Nephron (organoid): ENCODE measurements around the gene MAN1A2.

ENCODE experiments used
- H3K27ac Mint-ChIP-seq, 3 experiments: 2 replicates each; pipeline ENCODE4 v1.8.0; 2020; ENCODE audit warnings: mixed read lengths in 3 of 3, mild to moderate bottlenecking in 2 of 3, moderate library complexity in 1 of 3
- H3K27me3 Mint-ChIP-seq: 2 replicates; pipeline ENCODE4 v1.8.0; 2021; ENCODE audit warnings: low read depth, mild to moderate bottlenecking, moderate library complexity, mixed read lengths
- H3K36me3 Mint-ChIP-seq: 2 replicates; pipeline ENCODE4 v1.8.0; 2020; ENCODE audit warnings: low read depth, mixed read lengths
- H3K4me1 Mint-ChIP-seq: 2 replicates; pipeline ENCODE4 v1.8.0; 2020; ENCODE audit warnings: mixed read lengths
- H3K4me3 Mint-ChIP-seq, 3 experiments: 2 replicates each; pipeline ENCODE4 v1.8.0; 2020; ENCODE audit warnings: mild to moderate bottlenecking in 3 of 3, mixed read lengths in 3 of 3, moderate library complexity in 2 of 3
- H3K9me3 Mint-ChIP-seq: 2 replicates; pipeline ENCODE4 v1.8.0; 2020; ENCODE audit warnings: mixed read lengths
- TF ChIP-seq, protein P1 (sequence below), 3 experiments: fragments of 200-600 bp; sonication (generic); IDR thresholded peaks; one replicate each; pipeline ENCODE4 v1.5.0; 2021; ENCODE audit warnings: antibody characterized with exemption in 3 of 3; ENCODE audit not compliant: unreplicated experiment in 3 of 3

The MAN1A2 gene

DNA sequence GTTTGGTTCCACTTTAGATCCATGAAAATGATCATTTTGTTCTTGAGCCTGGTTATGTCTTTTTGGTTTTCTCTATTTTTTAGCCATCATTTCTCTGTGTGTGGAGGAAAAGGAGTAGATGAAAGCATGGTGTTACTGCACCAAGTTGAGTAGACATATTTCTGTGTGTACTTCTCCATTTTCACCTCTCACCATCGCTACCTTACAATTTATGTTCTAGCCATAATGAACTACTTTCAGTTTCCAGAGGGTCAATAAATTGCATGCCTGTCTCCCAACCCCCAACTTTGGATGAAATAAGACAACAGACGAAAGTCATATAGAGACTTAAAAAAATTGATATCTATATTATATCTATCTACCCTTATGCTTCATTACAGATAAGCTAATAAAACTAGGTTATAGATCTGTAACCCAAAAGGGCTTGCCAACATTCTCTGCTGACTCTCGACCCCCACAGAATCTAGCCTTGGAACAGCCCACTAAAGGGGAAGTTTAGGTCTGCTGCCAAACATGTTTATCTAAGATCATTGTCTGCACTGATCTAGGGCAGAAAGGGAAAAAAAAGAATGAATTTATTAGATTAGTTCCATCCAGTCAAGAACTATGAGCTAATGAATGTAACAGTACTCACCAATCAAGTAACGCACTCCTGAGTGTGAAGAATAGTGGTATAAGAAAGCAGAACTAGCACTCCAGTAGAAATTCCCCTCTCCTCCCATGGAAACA is 7.5 kb upstream of the MAN1A2 start:
- Mint-ChIP-seq H3K4me3 (no peak overlapping the region), H3K9me3 (peaks cover 8% of the 10 kb centered on the region), H3K36me3 (peaks cover 3% of the 10 kb centered on the region), H3K27me3 (peaks cover 3% of the 10 kb centered on the region), H3K4me1 (peaks cover 12% of the 10 kb centered on the region), H3K27ac (no peak overlapping the region)
- TF ChIP-seq, protein P1, sequence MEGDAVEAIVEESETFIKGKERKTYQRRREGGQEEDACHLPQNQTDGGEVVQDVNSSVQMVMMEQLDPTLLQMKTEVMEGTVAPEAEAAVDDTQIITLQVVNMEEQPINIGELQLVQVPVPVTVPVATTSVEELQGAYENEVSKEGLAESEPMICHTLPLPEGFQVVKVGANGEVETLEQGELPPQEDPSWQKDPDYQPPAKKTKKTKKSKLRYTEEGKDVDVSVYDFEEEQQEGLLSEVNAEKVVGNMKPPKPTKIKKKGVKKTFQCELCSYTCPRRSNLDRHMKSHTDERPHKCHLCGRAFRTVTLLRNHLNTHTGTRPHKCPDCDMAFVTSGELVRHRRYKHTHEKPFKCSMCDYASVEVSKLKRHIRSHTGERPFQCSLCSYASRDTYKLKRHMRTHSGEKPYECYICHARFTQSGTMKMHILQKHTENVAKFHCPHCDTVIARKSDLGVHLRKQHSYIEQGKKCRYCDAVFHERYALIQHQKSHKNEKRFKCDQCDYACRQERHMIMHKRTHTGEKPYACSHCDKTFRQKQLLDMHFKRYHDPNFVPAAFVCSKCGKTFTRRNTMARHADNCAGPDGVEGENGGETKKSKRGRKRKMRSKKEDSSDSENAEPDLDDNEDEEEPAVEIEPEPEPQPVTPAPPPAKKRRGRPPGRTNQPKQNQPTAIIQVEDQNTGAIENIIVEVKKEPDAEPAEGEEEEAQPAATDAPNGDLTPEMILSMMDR (IDR thresholded peaks at IDR 0.05; ENCODE audit: unreplicated experiment in 3 of 3) = no peak

DNA sequence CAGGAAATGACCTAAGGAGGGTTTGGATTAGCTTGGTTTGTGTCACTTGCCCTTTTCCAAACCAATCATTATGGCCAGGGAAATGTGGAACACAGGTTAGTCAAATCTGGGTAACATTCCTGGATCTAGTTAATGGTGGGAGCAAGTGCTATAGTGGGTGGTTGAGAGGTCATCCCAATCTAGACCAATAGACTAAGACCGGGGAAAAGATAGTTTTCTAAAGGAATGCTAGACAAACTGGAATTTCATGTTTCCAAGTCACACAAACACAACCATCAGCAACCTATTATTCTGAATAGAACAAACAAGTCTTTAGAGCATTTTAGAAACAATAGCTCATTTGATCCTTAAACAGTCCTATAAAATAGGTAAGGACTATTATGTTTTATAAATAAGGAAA is 4.3 kb upstream of the MAN1A2 start:
- H3K9me3 Mint-ChIP-seq = peaks cover 8% of the 10 kb centered on the region
- TF ChIP-seq, protein P1 (IDR thresholded peaks at IDR 0.05; ENCODE audit: unreplicated experiment in 3 of 3) = no peak
- peaks cover 3% of the 10 kb centered on the region for H3K36me3 Mint-ChIP-seq
- no peak overlapping the region for H3K27ac Mint-ChIP-seq
- no peak overlapping the region for H3K4me3 Mint-ChIP-seq
- H3K4me1 Mint-ChIP-seq = peaks cover 25% of the 10 kb centered on the region
- peaks cover 3% of the 10 kb centered on the region for H3K27me3 Mint-ChIP-seq

DNA sequence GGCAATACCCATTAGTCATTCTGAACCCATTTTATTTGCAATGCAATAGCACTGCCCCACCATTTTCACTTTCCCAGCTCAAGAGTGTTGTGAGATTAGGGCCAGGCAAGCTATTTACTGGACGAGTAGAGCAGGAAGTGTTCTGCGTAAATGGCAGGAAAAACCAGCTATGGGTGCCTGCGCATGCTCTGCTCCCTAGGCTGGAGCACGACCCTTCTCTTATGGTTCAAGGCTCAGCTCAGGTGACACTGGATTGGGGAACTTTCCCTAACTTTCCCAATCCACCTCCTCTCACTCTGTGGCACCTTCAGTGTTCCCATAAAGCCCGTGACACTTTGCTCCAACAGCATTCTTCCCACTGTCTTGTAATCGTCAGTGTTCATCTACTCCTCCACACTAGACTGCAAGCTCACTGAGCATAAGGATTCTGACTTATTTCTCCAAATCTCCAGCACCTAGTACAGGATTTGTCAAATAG is 3.6 kb upstream of the MAN1A2 start:
- TF ChIP-seq, protein P1 (IDR thresholded peaks at IDR 0.05; ENCODE audit: unreplicated experiment in 3 of 3) = no peak
- H3K4me3 Mint-ChIP-seq = no peak overlapping the region
- peaks cover 29% of the 10 kb centered on the region for H3K4me1 Mint-ChIP-seq
- peaks cover 3% of the 10 kb centered on the region for H3K27me3 Mint-ChIP-seq
- H3K9me3 Mint-ChIP-seq = peaks cover 5% of the 10 kb centered on the region
- H3K36me3 Mint-ChIP-seq = peaks cover 3% of the 10 kb centered on the region
- peak overlapping the region in 2 of 3 experiments; percentile 10 to 57 for H3K27ac Mint-ChIP-seq

DNA sequence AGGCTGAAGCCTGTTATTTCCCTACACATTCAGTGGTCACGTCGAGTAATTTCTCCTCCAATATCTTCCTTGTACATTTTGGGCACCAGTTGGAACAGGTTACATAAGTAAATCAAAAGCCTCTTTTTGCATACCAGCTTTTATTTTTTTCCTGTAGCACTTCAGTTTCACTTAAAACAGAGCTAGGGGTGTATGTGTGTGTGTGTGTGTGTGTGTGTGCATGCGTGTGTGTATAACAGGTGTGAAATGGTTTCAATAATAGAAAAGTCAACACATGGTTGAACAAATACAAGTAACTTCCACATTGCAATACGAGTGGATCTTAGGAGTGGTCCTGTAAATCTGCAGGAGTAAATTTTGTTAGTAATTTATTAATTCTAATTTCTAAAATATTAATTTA is 3.0 kb upstream of the MAN1A2 start:
- peak overlapping the region in 2 of 3 experiments; percentile 39 to 57 for H3K27ac Mint-ChIP-seq
- TF ChIP-seq, protein P1 (IDR thresholded peaks at IDR 0.05; ENCODE audit: unreplicated experiment in 3 of 3) = no peak
- H3K4me3 Mint-ChIP-seq = peak overlapping the region in 1 of 3 experiments; percentile 50
- peaks cover 33% of the 10 kb centered on the region for H3K4me1 Mint-ChIP-seq
- peaks cover 2% of the 10 kb centered on the region for H3K27me3 Mint-ChIP-seq
- peaks cover under 1% of the 10 kb centered on the region for H3K9me3 Mint-ChIP-seq
- peaks cover under 1% of the 10 kb centered on the region for H3K36me3 Mint-ChIP-seq

DNA sequence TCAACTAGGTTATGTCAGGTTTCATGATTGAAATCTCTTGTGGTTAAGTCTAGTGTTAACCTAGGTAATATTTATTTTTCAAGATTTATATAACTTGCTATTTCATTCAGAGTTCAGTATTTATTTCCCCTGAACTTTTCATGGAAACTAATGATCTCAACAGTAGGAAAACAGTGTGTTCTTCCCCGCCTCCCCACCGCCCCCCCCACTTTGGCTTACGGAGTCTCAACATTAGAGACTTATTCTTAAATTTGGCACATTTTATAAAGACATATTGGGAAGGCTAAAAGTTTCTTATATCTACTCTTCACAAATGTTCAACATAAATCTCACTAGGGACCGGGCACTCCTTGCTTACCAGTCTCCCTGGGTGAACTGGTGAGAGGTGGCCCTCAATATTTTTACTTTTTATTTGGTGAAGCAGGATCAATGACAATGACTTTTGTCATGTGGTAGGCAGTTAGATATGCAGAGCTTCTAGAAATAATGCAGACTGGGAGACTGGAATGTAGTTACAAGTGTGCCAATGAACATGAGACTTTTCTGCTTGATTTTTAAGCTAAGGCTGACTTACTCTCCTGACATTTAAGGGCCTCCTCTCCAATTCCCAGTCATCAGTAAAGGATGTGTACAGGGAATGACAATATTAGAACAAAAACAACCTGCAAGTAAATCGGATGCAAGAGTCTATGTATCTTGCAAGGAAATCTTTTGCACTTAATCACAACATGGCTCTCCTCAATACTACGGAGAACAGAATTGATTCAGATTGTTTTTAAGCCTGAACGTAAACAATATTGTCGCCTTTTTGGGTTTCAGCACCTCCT is 1.7 kb upstream of the MAN1A2 start:
- no peaks in the 10 kb centered on the region for H3K9me3 Mint-ChIP-seq
- no peaks in the 10 kb centered on the region for H3K27me3 Mint-ChIP-seq
- H3K4me3 Mint-ChIP-seq = peak overlapping the region; percentile 94 to 99 (median 98)
- H3K27ac Mint-ChIP-seq = peak overlapping the region; percentile 99 to 100 (median 100)
- H3K36me3 Mint-ChIP-seq = no peaks in the 10 kb centered on the region
- peaks cover 41% of the 10 kb centered on the region for H3K4me1 Mint-ChIP-seq
- TF ChIP-seq, protein P1 (IDR thresholded peaks at IDR 0.05; ENCODE audit: unreplicated experiment in 3 of 3) = no peak
